Hepatocyte (in vitro differentiated cells): ENCODE data around the gene ITPRIPL1.

ENCODE experiments used
- EZH2phosphoT487 ChIP-seq: fragments of 200-600 bp; sonication (generic); IDR thresholded peaks from one replicate; pipeline ENCODE4 v1.6.1; 2018; ENCODE audit warnings: antibody characterized with exemption, mild to moderate bottlenecking, low read depth, moderate library complexity; ENCODE audit not compliant: unreplicated experiment, severe bottlenecking
- TF ChIP-seq, protein P1 (sequence below): fragments of 200-600 bp; sonication (generic); IDR thresholded peaks from 2 replicates; pipeline ENCODE4 v1.5.1; 2016; ENCODE audit warnings: antibody characterized with exemption, mild to moderate bottlenecking; ENCODE audit not compliant: poor library complexity

- TF ChIP-seq, protein P1, sequence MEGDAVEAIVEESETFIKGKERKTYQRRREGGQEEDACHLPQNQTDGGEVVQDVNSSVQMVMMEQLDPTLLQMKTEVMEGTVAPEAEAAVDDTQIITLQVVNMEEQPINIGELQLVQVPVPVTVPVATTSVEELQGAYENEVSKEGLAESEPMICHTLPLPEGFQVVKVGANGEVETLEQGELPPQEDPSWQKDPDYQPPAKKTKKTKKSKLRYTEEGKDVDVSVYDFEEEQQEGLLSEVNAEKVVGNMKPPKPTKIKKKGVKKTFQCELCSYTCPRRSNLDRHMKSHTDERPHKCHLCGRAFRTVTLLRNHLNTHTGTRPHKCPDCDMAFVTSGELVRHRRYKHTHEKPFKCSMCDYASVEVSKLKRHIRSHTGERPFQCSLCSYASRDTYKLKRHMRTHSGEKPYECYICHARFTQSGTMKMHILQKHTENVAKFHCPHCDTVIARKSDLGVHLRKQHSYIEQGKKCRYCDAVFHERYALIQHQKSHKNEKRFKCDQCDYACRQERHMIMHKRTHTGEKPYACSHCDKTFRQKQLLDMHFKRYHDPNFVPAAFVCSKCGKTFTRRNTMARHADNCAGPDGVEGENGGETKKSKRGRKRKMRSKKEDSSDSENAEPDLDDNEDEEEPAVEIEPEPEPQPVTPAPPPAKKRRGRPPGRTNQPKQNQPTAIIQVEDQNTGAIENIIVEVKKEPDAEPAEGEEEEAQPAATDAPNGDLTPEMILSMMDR: no peak
- TF ChIP-seq EZH2phosphoT487: no peak
These were observed 8.1 kb upstream of the ITPRIPL1 start for GRCh38 chr2:96316999-96317398.
